ENCODE measurements around the gene C1orf198.

- peak; percentile 75 for TF ChIP-seq TCF7L2 (IDR thresholded peaks at IDR 0.05; ENCODE audit: borderline replicate concordance, extremely low read depth, insufficient read depth, insufficient read length)
- TF ChIP-seq CTCF (IDR thresholded peaks at IDR 0.05 in 2 of 3, conservative IDR thresholded peaks at IDR 0.05 in 1 of 3; ENCODE audit: borderline replicate concordance in 1 of 3, insufficient read depth in 1 of 3, low read depth in 2 of 3, low read length in 2 of 3) = no peak
- no peak for TF ChIP-seq POLR2AphosphoS5 (IDR thresholded peaks at IDR 0.05; ENCODE audit: low read depth, low read length)
- TF ChIP-seq EZH2 (IDR thresholded peaks at IDR 0.05) = no peak
These were observed 43.2 kb downstream of the C1orf198 start for GRCh38 chr1:230824919-230825721.

Measured in HCT116 (cell line).